ENCODE results near the gene PALB2. TPM values are rescaled to one million over a fixed set of nuclear protein-coding genes. Genes with fewer than 3 reads are reported as not detected.

The PALB2 gene
- total RNA-seq, result 6.3 and 8.3 TPM in 2 replicates

DNA sequence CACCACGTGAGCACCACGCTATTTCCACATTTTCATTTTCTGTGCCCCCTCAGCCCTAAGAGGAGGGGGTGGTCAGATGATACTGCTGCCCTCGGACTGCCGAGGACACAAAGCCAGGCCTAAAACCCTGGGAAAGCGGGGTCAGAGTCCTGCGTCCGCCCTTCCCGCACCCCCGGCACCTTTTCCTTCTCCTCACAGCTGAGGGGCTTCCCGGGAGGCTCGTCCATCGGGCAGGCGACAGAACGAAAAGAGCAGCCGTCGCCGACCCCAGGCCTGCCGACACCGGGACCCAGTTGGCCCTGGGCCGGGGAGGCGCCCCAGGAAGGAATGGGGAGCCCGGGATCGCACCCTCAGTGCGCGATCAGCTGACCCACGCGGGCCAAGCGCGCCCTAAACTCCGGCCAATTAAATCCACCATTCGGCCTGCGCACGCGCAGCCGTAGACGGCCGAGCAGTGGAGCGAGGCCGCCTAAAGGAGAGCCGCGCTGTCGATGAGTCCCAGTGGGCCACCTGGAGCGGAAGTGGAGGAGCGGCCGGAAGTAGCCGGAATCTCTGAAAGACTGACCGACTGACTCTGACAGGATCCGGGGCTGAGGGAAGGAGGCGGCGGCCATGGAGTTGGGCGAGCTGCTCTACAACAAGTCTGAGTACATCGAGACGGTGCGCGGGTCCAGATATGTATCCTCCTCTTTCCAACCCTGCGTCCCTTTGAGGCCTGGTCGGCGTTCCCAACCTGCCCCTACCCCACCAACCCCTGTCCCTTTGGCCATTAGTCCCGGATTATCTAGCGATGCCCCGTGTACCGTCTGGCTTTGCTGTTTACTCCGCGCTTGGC is at the start of gene PALB2, which contains the start of gene DCTN5:
Gene PALB2 (minus strand): TSS at position 380 of the 835 bp plus-strand sequence. CDS start 153 bp downstream, at position 227.
Gene DCTN5 (plus strand): TSS at position 536 of the 835 bp plus-strand sequence. CDS start 77 bp downstream, at position 613.

GRCh38 chr16:23678430-23679273 is 37.5 kb upstream of the PALB2 start, which contains the start of gene PLK1:
Gene PLK1 (plus strand): TSS chr16:23678889. CDS start chr16:23678933, 44 bp downstream.

GRCh38 chr16:23595951-23596720 is 45.0 kb downstream of the PALB2 start, which contains the start of gene NDUFAB1:
Gene NDUFAB1 (minus strand): TSS chr16:23596316. CDS start chr16:23596290, 26 bp downstream.

GRCh38 chr16:23556881-23557778 is 84.0 kb downstream of the PALB2 start, which contains the start of the genes EARS2 and UBFD1:
Gene EARS2 (minus strand): TSS chr16:23557350. CDS start chr16:23557343, 7 bp downstream.
Gene UBFD1 (plus strand): TSS chr16:23557727. CDS start chr16:23557743, 16 bp downstream.

Other genes with a start within 250 kb of the PALB2 start
- gene COG7, start 188.1 kb downstream of the PALB2 start, total RNA-seq, result 22.8 and 23.6 TPM in 2 replicates
- gene GGA2, start 130.8 kb downstream of the PALB2 start, total RNA-seq, result 25.2 and 27.7 TPM in 2 replicates
- gene EARS2, start 84.0 kb downstream of the PALB2 start, total RNA-seq, result 42.0 and 67.0 TPM in 2 replicates
- 121 and 134 TPM in 2 replicates for gene UBFD1, start 83.6 kb downstream of the PALB2 start, total RNA-seq
- gene NDUFAB1, start 45.0 kb downstream of the PALB2 start, total RNA-seq, result 71.2 and 76.4 TPM in 2 replicates
- gene DCTN5, start 156 bp upstream of the PALB2 start, total RNA-seq, result 52.8 and 54.6 TPM in 2 replicates
- gene PLK1, start 37.6 kb upstream of the PALB2 start, total RNA-seq, result 3.7 and 9.8 TPM in 2 replicates
- gene ERN2, start 71.9 kb upstream of the PALB2 start, total RNA-seq, result not detected in 2 replicates
- gene CHP2, start 113.7 kb upstream of the PALB2 start, total RNA-seq, result not detected in 2 replicates
- 0.07 TPM in 1 of 2 replicates, not detected in the other for gene PRKCB, start 194.7 kb upstream of the PALB2 start, total RNA-seq

All from smooth muscle cell of the pulmonary artery (primary cell).